Measurements from ENCODE around the gene CCDC197.

DNA sequence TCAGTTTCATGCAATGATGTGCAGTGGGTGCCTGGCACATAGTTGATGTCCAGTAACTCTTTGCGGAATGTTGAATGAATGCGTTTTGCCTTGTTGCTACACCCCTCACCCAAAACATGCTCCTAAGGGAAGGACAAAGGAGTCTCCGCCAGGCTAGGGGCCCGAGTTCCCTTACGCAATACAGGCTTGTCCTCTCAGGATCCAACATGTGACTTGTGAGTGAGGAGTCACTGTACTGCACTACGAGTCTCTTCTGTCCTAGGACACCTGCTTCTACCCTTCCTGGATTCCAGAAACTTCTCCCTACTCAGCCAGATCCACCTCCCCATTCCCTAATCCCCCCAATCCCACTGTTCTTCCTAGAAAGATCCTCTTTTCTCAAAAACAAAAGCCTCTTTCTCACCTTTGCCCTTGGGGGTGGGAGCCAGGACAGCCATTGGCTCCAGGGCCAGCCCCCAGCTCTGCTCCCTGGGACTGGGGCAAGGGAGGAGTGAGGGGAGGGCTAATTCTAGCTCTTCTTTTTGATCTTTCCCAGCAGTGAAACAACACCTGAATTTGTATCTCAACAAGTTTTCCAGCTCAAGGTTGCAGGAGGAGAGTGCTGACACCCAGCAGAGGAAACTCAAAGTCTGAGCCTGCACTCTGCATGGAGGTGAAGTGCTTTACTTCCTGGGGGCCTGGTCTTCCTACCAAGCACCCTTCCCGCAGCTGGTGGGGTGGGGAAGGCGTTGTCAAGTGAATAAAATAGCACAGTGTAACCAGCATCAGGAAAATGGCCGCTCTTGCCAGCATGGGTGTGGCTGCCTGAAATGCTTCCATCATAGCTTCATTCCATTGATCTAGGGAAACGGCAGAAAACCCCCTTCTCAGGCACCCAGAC is 25.7 kb downstream of the CCDC197 start:
- TF ChIP-seq CTCF (IDR thresholded peaks at IDR 0.05; ENCODE audit: low read length) (no peak), EZH2phosphoT487 (IDR thresholded peaks at IDR 0.05; ENCODE audit: low read length) (no peak)
